Head of caudate nucleus (tissue), 42 donors: Measurements from ENCODE around the gene PSTPIP2.
"Not testable (repeated sequence)": the region's sequence is repeated elsewhere in the genome, so short reads cannot be mapped to it uniquely, and the experiment has no call there.

ENCODE experiments used
- DNase-seq, 42 donors: peaks; one replicate each; pipeline versions ENCODE4 v3.0.0 to v3.0.0-alpha.2; 2020 to 2021; ENCODE audit warnings: mixed read lengths in 7 of 42
- intact Hi-C: fragments of 100-400 bp; cut with DNase I; formaldehyde crosslinking; loops from one replicate; pipeline ENCODE4 v1.15.0; 2022

PSTPIP2 gene

GRCh38 chr18:46072376-46072867 is 362 bp upstream of the PSTPIP2 start:
- DNase-seq = peak in 1 of 42 donors; percentile 6
- intact Hi-C loops = loop anchor here (5.0 kb wide), 1 partner anchor 95 kb away; no protein-coding TSS in a partner anchor

DNA sequence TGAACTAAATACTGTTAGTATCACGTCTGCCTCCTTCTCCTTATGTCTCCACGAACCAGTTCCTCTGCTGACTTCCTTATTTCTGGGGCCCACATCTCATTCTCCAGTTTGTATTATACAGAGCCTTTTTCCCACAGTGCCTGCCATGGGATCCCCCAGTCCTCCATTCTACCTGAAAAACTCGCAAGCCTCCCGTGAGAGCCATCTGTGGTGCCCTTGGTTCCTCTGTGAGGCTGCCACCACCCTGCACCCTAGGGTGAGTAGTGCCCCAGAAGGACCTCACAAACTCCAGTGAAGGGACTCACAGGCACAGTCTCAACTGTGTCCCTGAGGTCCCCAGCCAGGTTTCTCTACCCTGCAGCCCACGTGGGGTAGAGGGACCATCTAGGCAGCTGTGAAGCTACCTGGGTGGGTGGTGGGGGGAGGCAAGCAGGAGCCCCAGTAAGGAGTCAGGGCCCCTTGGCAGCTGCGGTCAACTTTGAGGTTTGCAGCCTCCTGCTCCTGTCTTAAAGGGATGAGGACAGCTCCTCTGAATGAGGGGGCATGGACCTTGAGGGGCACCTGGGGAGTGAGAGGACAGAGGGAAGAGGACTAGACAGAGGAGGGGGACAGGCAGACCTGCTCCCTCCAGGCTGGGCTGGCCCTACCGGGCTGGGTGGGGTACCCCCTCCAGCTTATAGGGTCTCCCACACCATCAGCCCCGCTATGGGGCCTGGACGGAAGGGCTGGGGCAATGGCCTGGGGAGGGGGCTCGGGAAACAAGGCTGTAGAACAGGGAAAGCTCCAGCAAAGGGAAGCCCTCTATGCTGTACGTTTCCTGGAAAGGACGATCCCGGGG is 1.0 kb downstream of the PSTPIP2 start:
- DNase-seq = peak in 1 of 42 donors; percentile 5
- intact Hi-C loops = loop anchor here (5.0 kb wide), 1 partner anchor 94 kb away; no protein-coding TSS in a partner anchor

GRCh38 chr18:46070232-46070631 is 1.8 kb downstream of the PSTPIP2 start:
- intact Hi-C loops = loop anchor here (5.0 kb wide), 1 partner anchor 93 kb away; no protein-coding TSS in a partner anchor
- no peak for DNase-seq

DNA sequence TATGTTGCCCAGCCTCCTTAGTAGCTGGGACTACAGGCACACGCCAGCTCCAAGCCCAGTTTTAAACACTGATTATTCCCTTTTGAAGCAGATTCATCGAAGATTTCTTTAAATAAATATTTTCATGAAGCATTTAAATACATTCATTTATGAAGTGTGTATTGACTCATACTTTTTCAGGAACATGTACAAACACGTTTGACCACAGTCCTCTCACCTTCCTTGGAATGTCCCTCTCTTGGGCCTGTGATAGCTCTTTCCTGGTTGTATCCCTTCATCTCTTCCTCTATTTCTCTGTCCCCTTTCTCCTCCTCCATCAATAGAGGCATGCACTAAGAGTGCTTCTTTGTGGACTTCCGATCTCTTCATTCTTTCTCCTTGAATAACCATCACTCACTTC is 2.5 kb downstream of the PSTPIP2 start:
- DNase-seq = no peak
- intact Hi-C loops = no loop called here

- intact Hi-C loops = no loop called here
Observed at GRCh38 chr18:46068763-46069162, 3.3 kb downstream of the PSTPIP2 start.

DNA sequence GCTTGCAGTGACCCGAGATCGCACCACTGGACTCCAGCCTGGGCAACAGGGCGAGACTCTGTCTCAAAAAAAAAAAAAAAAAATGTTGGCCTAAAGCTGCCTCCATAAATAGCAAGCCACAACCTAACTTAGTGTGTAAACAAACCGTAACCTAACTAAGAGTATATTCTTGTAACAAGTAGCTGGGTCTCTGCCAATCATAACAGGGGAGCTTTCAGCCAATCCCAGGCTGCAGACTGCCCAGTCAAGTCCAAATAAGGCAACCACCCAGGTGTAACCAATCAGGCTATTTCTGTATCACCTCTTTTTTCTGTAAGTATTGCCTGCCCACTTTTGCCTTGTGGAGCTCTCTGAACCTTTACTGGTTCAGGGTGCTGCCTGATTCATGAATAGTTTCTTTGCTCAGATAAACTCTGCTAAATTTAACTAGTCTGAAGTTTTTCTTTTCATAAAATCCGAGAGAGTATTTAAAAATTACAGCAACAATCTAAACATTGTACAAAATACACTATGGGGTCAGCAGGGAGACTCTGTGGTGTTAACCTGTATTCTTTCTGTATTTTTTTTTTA is 4.5 kb downstream of the PSTPIP2 start:
- intact Hi-C loops = no loop called here
- peak in 1 of 42 donors; percentile 1 for DNase-seq

More at GRCh38 chr18:46068763-46069162, 3.3 kb downstream of the PSTPIP2 start:
- DNase-seq = peak in 1 of 42 donors; percentile 3

DNA sequence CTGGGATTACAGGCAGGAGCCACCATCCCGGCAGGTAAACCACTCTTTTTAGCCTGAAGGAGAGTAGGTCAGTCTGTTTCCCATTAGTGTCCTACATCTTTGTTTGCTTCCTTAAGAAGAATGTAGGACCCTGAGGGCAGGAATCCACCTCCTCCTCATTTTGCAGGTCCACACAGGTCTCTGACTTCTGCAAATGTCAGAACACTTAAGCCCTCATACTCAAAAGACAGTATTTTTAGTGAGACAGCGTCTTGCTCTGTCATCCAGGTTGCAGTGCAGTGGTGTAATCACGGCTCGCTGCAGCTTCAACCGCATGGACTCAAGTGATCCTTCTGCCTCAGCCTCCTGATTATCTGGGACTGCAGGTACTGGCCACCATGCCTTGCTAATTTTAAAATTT is 9.3 kb downstream of the PSTPIP2 start:
- intact Hi-C loops = no loop called here
- DNase-seq = peak in 1 of 42 donors; percentile 27

DNA sequence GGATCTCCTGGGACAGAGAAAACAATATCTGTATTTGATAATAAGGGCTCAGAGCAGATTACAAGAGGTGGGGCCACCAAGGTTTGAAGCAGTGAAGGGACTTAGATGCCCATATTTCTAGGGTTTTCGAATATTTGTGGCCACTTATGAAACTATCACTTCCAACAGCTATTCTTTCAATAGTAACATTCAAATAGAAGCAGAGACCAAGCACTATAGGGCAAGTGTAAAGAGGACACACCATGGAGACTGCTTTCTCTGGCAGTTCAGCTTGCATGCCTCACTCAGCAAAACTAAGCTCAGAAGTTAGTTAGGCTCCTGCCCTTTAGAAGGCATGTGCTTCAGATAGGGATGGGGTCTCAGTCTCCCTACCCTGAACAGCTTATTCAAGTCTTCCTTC is 10.3 kb downstream of the PSTPIP2 start:
- peak in 1 of 42 donors; percentile 8 for DNase-seq
- intact Hi-C loops = no loop called here

- peak in 1 of 42 donors; percentile 1 for DNase-seq
- intact Hi-C loops = no loop called here
Observed at GRCh38 chr18:46061387-46061786, 10.7 kb downstream of the PSTPIP2 start.

DNA sequence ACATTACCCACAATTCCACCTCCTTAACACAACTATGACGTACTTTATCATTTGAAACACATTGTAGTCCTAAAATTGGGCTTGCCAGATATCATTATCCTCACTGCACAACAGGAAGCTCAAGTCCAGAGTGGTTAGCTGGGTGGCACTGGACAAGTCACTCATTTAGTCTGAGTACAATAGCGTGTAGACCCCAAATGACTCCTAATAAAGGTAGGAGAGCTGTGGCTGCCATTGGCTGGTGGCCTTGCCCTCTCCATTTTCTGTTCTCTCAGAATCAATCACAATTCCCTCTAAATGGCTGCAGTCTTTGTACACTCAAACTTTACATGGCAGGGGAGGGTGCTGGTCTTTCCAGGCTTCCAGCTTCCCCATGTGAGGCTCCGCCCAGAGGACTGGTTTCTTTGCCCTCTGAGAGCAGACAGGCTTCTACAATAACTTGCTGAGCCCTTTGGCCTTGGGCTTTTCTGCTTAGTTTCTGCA is 11.7 kb downstream of the PSTPIP2 start:
- intact Hi-C loops = no loop called here

GRCh38 chr18:46055838-46056230 is 16.2 kb downstream of the PSTPIP2 start:
- intact Hi-C loops = no loop called here
- DNase-seq = no peak

More for the DNA sequence above, 11.7 kb downstream of the PSTPIP2 start:
- peak in 2 of 42 donors; percentile 0 to 29 for DNase-seq

- DNase-seq = no peak
- intact Hi-C loops = no loop called here
Observed at GRCh38 chr18:46054956-46055837, 16.9 kb downstream of the PSTPIP2 start.

GRCh38 chr18:46053368-46054095 is 18.5 kb downstream of the PSTPIP2 start:
- intact Hi-C loops = no loop called here
- no peak for DNase-seq

- DNase-seq = no peak
- intact Hi-C loops = no loop called here
Observed at GRCh38 chr18:46051731-46052461, 20.2 kb downstream of the PSTPIP2 start.

DNA sequence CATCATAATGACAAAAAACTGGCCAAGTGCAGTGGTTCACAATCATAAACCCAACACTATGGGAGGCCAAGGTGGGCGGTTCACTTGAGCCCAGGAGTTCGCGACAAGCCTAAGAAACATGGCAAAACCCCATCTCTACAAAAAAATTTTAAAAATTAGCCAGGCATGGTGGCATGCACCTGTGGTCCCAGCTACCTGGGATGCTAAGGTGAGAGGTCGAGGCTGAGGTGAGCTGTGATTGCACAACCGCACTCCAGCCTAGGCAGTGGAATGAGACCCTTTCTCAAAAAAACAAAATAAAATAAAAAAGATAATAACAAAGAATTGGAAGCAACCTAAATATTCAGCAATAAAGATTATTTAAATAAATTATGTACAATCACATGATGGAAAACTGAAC is 21.8 kb downstream of the PSTPIP2 start:
- no peak for DNase-seq
- intact Hi-C loops = no loop called here

- DNase-seq = no peak
- intact Hi-C loops = no loop called here
Observed at GRCh38 chr18:46048641-46049040, 23.4 kb downstream of the PSTPIP2 start.

- DNase-seq, intact Hi-C loops: not testable (repeated sequence)
Observed at GRCh38 chr18:46047369-46047768, 24.7 kb downstream of the PSTPIP2 start.

- intact Hi-C loops = no loop called here
- DNase-seq = no peak
Observed at GRCh38 chr18:46046688-46047087, 25.4 kb downstream of the PSTPIP2 start.
